ENCODE data around the gene MAP10. TPM values are rescaled to one million over a fixed set of nuclear protein-coding genes. Genes with fewer than 3 reads are reported as not detected.
A peak's percentile ranks its signal among the peaks of the same experiment; 100 is the strongest.
"Not testable (repeated sequence)": the region's sequence is repeated elsewhere in the genome, so short reads cannot be mapped to it uniquely, and the experiment has no call there.

MAP10 gene
- total RNA-seq, 1 donor from 2014 or later: 0.53 TPM

DNA sequence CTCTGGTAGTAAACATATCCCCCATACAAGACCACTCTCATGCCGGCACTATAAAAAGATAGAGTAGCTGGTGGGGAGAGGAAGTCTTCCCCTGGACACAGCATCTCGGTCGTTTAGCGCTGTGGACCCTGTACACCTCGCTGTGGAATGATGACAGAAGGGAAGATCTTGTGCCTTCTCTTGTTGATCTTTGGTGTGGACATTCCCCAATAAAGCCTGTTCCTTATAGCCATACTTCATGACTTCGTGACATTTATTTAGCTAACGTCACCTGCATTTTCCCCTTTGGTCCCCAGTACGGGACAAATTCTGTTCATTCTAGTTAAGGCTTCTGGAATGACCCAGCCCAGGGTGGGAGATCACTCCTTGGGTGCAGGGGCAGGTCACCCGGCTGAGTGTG lies 24.9 kb upstream of the MAP10 start:
- H3K4me3 ChIP-seq (ENCODE audit: low read depth, low read length): no peak overlapping the region
- TF ChIP-seq, protein P1, sequence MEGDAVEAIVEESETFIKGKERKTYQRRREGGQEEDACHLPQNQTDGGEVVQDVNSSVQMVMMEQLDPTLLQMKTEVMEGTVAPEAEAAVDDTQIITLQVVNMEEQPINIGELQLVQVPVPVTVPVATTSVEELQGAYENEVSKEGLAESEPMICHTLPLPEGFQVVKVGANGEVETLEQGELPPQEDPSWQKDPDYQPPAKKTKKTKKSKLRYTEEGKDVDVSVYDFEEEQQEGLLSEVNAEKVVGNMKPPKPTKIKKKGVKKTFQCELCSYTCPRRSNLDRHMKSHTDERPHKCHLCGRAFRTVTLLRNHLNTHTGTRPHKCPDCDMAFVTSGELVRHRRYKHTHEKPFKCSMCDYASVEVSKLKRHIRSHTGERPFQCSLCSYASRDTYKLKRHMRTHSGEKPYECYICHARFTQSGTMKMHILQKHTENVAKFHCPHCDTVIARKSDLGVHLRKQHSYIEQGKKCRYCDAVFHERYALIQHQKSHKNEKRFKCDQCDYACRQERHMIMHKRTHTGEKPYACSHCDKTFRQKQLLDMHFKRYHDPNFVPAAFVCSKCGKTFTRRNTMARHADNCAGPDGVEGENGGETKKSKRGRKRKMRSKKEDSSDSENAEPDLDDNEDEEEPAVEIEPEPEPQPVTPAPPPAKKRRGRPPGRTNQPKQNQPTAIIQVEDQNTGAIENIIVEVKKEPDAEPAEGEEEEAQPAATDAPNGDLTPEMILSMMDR (IDR thresholded peaks at IDR 0.05; ENCODE audit: insufficient read depth, low read length, severe bottlenecking): no peak
- no peaks in the 10 kb centered on the region for H3K27me3 ChIP-seq (ENCODE audit: control insufficient read depth, insufficient read depth, low read length)
- FAIRE-seq (peak; percentile 23), DNase-seq (ENCODE audit: low read depth) (no peak)
- H3K36me3 ChIP-seq (ENCODE audit: control insufficient read depth, insufficient read depth, low read length): no peaks in the 10 kb centered on the region

GRCh38 chr1:232784794-232785193 lies 20.4 kb upstream of the MAP10 start:
- Histone ChIP-seq H3K27me3 (ENCODE audit: control insufficient read depth, insufficient read depth, low read length) (no peaks in the 10 kb centered on the region), H3K36me3 (ENCODE audit: control insufficient read depth, insufficient read depth, low read length) (no peaks in the 10 kb centered on the region), H3K4me3 (ENCODE audit: low read depth, low read length) (no peak overlapping the region)
- no peak for DNase-seq (ENCODE audit: low read depth)
- FAIRE-seq: peak; percentile 81
- TF ChIP-seq, protein P1 (IDR thresholded peaks at IDR 0.05; ENCODE audit: insufficient read depth, low read length, severe bottlenecking): no peak

DNA sequence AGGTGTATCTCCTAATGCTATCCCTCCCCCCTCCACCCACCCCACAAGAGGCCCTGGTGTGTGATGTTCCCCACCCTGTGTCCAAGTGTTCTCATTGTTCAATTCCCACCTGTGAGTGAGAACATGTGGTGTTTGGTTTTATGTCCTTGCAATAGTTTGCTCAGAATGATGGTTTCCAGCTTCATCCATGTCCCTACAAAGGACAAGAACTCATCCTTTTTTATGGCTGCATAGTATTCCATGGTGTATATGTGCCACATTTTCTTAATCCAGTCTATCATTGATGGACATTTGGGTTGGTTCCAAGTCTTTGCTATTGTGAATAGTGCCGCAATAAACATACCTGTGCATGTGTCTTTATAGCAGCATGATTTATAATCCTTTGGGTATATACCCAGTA lies 19.6 kb upstream of the MAP10 start:
- not testable (repeated sequence) for FAIRE-seq; DNase-seq (ENCODE audit: low read depth); H3K4me3 ChIP-seq (ENCODE audit: low read depth, low read length); H3K27me3 ChIP-seq (ENCODE audit: control insufficient read depth, insufficient read depth, low read length); H3K36me3 ChIP-seq (ENCODE audit: control insufficient read depth, insufficient read depth, low read length)

- TF ChIP-seq, protein P1 (IDR thresholded peaks at IDR 0.05; ENCODE audit: insufficient read depth, low read length, severe bottlenecking): no peak
- no peak overlapping the region for H3K4me3 ChIP-seq (ENCODE audit: low read depth, low read length)
- DNase-seq (ENCODE audit: low read depth): no peak
- no peaks in the 10 kb centered on the region for H3K36me3 ChIP-seq (ENCODE audit: control insufficient read depth, insufficient read depth, low read length)
- FAIRE-seq: no peak
- no peaks in the 10 kb centered on the region for H3K27me3 ChIP-seq (ENCODE audit: control insufficient read depth, insufficient read depth, low read length)
These were observed 18.3 kb upstream of the MAP10 start for GRCh38 chr1:232786845-232787455.

DNA sequence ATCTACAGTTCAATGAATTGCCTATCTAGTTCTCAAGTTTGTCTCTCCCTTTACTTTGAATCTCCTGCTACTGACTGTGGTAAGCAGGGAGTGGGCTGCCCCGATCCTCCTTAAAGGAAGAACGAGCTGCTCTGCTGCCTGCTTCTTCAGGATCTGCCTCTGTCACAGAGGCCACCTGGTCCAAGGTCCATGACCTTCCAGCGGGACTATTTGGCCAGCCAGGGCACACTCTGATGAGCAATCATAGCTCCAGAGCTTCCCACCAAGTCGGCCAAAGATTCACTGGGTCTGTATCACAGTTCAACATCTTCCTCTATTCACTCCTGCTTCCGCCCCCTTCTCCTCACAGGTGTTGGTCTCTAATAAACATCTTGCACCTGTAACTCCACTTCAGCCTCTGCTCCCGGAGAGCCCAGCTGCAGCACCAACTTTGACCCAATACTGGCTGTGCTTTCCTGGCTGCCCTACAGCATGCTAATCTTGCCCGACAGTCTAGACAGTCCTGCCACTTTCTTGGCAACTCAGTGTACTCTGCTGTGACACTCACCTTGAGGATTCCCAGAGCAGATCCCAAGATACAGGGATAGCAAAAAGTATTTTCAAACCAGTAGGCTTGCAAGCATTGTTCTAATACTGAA lies 16.9 kb upstream of the MAP10 start:
- H3K4me3 ChIP-seq (ENCODE audit: low read depth, low read length): no peak overlapping the region
- no peak for FAIRE-seq
- no peaks in the 10 kb centered on the region for H3K36me3 ChIP-seq (ENCODE audit: control insufficient read depth, insufficient read depth, low read length)
- no peak for DNase-seq (ENCODE audit: low read depth)
- TF ChIP-seq, protein P1 (IDR thresholded peaks at IDR 0.05; ENCODE audit: insufficient read depth, low read length, severe bottlenecking): no peak
- no peaks in the 10 kb centered on the region for H3K27me3 ChIP-seq (ENCODE audit: control insufficient read depth, insufficient read depth, low read length)

DNA sequence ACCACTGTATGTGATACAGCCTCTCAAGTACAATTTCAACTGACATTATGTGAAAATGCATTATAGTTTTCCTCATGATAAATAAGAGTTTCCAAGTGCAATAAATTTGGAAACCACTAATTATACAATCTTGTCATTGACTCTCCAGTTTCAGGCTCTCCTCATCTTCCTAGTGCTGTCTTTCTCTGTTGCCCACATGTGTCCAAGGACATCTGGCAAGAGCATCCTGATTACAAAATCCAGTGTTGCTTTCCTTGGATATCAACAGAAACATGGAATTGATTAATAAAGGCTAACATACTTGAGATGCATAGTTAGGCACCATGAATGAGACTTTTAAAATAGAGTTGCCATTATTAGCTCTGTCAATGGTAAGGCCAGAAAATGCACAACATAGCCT lies 15.6 kb upstream of the MAP10 start:
- DNase-seq (ENCODE audit: low read depth): no peak
- H3K27me3 ChIP-seq (ENCODE audit: control insufficient read depth, insufficient read depth, low read length): no peaks in the 10 kb centered on the region
- TF ChIP-seq, protein P1 (IDR thresholded peaks at IDR 0.05; ENCODE audit: insufficient read depth, low read length, severe bottlenecking): no peak
- no peak for FAIRE-seq
- H3K4me3 ChIP-seq (ENCODE audit: low read depth, low read length): no peak overlapping the region
- H3K36me3 ChIP-seq (ENCODE audit: control insufficient read depth, insufficient read depth, low read length): no peaks in the 10 kb centered on the region

Data from bronchial epithelial cell (primary cell).